Measurements from ENCODE around the gene CCDC134.

Gene CCDC134

DNA sequence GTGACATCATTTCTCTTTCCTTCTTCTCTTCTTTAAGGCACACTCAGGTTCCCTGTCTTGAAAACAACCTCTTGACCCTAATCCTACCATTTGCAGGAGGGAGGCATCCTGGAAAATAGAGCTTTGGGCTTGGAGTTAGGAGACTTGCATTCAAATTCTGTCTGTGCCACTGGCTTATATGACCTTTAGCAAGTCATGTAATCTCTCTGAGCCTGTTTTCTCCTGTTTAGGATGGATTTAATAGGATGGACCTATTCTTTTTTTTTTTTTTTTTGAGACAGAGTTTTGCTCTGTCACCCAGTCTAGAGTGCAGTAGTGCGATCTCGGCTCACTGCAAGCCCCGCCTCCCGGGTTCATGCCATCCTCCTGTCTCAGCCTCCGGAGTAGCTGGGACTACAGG lies 25.1 kb upstream of the CCDC134 start:
- no peak overlapping the region for H3K9ac ChIP-seq (ENCODE audit: low read length)
- no peaks in the 10 kb centered on the region for H3K36me3 ChIP-seq (ENCODE audit: control insufficient read depth, insufficient read depth, low read length)
- H3K4me1 ChIP-seq (ENCODE audit: control insufficient read depth, insufficient read depth, low read length): no peaks in the 10 kb centered on the region
- no peak overlapping the region for H3K27ac ChIP-seq (ENCODE audit: low read depth, low read length)
- H3K27me3 ChIP-seq (ENCODE audit: control insufficient read depth, insufficient read depth, low read length): no peaks in the 10 kb centered on the region
- no peak overlapping the region for H3K4me3 ChIP-seq (ENCODE audit: low read length)

DNA sequence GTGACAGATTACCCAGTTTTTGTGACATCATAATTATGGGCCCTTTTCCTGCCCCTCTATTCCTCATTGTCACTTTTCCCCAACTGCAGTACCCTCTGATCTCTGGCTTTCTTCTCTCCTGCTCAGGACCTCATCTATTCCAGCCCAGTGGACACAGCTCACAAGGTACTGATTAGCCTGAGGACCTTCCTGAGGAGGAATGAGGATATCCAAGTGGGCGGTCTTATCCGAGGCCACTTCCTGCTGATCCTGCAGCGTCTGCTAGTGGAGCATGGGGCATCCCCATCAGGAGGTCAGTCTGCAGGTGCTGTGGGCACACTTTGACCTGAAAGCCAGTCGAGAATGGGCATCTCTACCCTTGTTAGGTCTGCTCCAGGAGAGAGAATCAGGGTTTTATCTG lies 24.5 kb upstream of the CCDC134 start:
- Histone ChIP-seq H3K4me1 (ENCODE audit: control insufficient read depth, insufficient read depth, low read length) (no peaks in the 10 kb centered on the region), H3K4me3 (ENCODE audit: low read length) (no peak overlapping the region), H3K36me3 (ENCODE audit: control insufficient read depth, insufficient read depth, low read length) (no peaks in the 10 kb centered on the region), H3K9ac (ENCODE audit: low read length) (no peak overlapping the region), H3K27me3 (ENCODE audit: control insufficient read depth, insufficient read depth, low read length) (no peaks in the 10 kb centered on the region), H3K27ac (ENCODE audit: low read depth, low read length) (no peak overlapping the region)

DNA sequence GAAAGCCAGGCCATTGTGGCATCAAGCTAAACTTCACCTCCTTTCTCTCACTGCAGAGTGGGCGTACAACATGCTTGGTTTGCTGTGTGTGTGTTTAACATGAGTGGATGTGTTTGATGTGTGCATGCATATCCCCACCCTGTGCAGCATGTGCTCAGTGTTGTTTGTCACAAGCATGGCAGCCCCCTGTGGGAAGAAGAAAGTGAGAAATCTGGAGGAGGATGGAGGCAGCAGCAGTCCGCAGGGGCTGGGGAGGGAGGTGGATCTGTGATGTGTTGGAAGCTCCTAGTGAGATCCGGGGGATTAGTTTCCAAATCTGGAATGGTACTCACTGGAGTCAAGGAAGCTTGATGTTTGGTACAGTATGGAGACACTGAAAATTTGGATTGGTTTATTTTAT lies 24.1 kb upstream of the CCDC134 start:
- Histone ChIP-seq H3K4me3 (ENCODE audit: low read length) (no peak overlapping the region), H3K27ac (ENCODE audit: low read depth, low read length) (no peak overlapping the region), H3K4me1 (ENCODE audit: control insufficient read depth, insufficient read depth, low read length) (no peaks in the 10 kb centered on the region), H3K36me3 (ENCODE audit: control insufficient read depth, insufficient read depth, low read length) (no peaks in the 10 kb centered on the region), H3K27me3 (ENCODE audit: control insufficient read depth, insufficient read depth, low read length) (no peaks in the 10 kb centered on the region), H3K9ac (ENCODE audit: low read length) (no peak overlapping the region)

DNA sequence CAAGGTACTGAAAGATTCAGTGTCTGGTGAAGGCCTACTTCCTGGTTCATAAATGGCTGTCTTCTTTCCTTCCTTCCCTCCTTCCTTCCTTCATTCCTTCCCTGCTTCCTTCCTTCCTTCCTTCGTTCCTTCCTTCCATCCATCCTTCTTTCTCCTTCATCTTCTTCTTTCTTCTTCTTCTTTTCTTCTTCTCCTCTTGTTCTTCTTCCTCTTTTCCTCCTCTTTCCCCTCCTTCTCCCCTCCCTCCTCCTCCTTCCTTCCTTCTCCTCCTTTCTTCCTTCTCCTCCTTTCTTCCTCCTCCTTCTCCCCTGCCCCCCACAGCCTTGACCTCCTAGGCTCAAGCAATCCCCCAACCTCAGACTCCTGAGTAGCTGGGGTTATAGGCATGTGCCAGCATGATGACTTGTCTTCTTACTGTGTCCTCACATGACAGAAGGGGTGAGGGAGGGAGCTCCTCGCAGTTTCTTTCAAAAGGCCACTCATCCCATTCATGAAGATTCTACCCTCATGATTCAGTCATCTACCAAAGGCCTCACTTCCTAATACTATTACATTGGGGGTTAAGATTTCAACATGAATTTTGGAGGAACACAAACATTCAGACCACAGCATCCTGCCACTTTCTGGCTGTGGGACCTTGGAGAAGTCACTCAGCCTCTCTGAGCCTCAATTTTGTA lies 22.6 kb upstream of the CCDC134 start:
- Histone ChIP-seq H3K4me1 (ENCODE audit: control insufficient read depth, insufficient read depth, low read length) (no peaks in the 10 kb centered on the region), H3K27me3 (ENCODE audit: control insufficient read depth, insufficient read depth, low read length) (no peaks in the 10 kb centered on the region), H3K27ac (ENCODE audit: low read depth, low read length) (no peak overlapping the region), H3K9ac (ENCODE audit: low read length) (no peak overlapping the region), H3K4me3 (ENCODE audit: low read length) (no peak overlapping the region), H3K36me3 (ENCODE audit: control insufficient read depth, insufficient read depth, low read length) (no peaks in the 10 kb centered on the region)

DNA sequence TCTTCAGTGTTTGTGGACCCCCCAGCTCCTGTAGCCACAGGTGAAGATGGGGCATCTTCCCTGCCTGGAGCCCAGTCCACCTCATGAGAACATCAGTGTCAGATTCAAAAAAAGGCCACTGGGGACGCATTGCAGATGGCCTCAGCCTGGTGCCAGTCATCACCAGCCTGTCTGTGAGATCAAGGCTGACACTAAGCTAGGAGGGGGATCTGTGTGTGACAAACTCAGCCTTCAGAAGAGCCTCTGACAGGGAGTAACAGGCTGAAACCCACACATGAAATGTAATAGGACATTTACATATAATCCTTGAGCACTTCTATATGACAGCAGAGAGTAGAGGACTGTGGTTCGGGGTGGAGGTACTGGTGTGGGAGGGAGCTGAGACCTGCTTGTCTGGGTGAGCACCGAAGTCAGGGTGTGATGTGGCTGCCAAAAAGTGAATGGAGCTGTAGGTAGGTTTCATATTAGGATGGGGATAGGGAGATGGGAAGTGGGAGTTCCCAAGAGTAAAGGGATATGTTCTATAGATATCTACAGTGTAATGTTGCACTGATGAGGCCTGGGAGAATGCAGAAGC lies 20.5 kb upstream of the CCDC134 start:
- H3K27ac ChIP-seq (ENCODE audit: low read depth, low read length): no peak overlapping the region
- H3K4me3 ChIP-seq (ENCODE audit: low read length): no peak overlapping the region
- H3K36me3 ChIP-seq (ENCODE audit: control insufficient read depth, insufficient read depth, low read length): no peaks in the 10 kb centered on the region
- H3K27me3 ChIP-seq (ENCODE audit: control insufficient read depth, insufficient read depth, low read length): no peaks in the 10 kb centered on the region
- no peaks in the 10 kb centered on the region for H3K4me1 ChIP-seq (ENCODE audit: control insufficient read depth, insufficient read depth, low read length)
- no peak overlapping the region for H3K9ac ChIP-seq (ENCODE audit: low read length)

DNA sequence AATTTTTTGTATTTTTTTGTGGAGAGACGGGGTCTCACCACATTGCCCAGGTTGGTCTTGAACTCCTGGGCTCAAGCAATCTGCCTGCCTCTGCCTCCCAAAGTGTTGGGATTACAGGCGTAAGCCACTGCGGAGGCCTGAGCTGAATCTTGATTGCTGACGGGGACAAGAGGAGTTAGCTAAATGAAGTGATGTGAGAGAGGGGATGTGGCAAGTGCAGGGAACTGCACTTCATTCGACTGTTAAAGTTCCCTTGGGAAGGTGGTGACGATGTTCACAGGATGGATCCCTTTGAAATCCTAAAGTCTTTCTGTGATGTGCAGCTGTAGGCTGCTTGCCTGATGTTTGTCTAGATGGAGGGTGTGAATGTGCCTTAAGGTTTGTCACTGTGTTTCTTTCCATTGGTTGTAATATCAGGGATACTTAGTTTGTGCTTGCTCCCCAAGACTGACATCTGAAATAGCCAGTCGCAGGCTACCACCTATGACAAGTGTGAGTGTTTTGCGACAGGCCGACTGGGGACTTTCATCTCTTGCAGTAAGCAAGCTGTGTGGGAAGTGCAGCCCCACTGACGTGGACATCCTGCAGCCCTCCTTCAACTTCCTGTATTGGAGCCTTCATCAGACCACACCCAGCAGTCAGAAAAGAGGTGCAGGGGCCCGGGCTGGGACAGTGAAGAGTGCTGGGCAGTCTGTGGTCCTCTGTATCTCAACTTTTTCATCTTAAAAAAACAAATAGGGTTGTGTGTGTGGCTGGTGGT lies 19.6 kb upstream of the CCDC134 start:
- Histone ChIP-seq H3K36me3 (ENCODE audit: control insufficient read depth, insufficient read depth, low read length) (no peaks in the 10 kb centered on the region), H3K4me1 (ENCODE audit: control insufficient read depth, insufficient read depth, low read length) (no peaks in the 10 kb centered on the region), H3K9ac (ENCODE audit: low read length) (no peak overlapping the region), H3K4me3 (ENCODE audit: low read length) (peak overlapping the region; percentile 3), H3K27ac (ENCODE audit: low read depth, low read length) (no peak overlapping the region), H3K27me3 (ENCODE audit: control insufficient read depth, insufficient read depth, low read length) (no peaks in the 10 kb centered on the region)

DNA sequence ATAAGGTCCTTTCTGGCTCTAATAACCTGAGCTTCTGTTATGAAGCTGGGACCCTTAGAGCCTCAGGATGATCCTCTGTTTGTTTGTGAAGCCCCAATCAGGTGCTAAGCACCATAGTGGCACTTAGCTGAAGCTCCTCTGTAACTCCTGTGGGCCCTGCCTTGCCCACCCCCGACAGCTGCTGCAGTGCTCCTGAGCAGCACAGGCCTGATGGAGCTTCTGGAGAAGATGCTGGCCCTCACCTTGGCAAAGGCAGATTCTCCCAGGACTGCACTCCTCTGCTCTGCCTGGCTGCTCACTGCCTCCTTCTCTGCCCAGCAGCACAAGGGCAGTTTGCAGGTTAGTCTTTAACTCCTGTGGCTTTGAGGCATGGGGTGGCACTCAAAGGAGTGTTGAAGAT lies 19.0 kb upstream of the CCDC134 start:
- no peaks in the 10 kb centered on the region for H3K4me1 ChIP-seq (ENCODE audit: control insufficient read depth, insufficient read depth, low read length)
- H3K36me3 ChIP-seq (ENCODE audit: control insufficient read depth, insufficient read depth, low read length): no peaks in the 10 kb centered on the region
- H3K9ac ChIP-seq (ENCODE audit: low read length): no peak overlapping the region
- H3K4me3 ChIP-seq (ENCODE audit: low read length): peak overlapping the region; percentile 3
- no peaks in the 10 kb centered on the region for H3K27me3 ChIP-seq (ENCODE audit: control insufficient read depth, insufficient read depth, low read length)
- no peak overlapping the region for H3K27ac ChIP-seq (ENCODE audit: low read depth, low read length)

DNA sequence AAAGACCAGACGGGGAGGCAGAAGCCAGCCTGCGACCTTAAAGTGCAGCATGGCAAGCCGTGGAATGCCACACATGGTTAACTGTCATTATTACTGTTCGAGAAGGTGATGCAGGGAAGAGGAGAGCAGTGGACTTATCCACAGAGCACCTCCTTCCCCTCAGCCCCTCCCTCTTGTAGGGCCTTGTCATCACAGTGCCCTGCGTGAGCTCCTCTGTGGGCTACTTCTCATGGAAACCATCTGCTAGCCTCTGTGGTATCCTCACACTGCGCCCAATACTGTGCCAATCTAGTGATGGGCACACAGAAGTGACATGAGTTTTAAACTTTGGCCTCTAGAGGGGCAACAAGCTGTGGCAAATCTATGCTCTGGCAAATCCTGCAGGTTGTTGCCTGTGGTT lies 18.2 kb upstream of the CCDC134 start:
- H3K36me3 ChIP-seq (ENCODE audit: control insufficient read depth, insufficient read depth, low read length): no peaks in the 10 kb centered on the region
- H3K4me3 ChIP-seq (ENCODE audit: low read length): peak overlapping the region; percentile 3
- no peaks in the 10 kb centered on the region for H3K4me1 ChIP-seq (ENCODE audit: control insufficient read depth, insufficient read depth, low read length)
- no peaks in the 10 kb centered on the region for H3K27me3 ChIP-seq (ENCODE audit: control insufficient read depth, insufficient read depth, low read length)
- H3K9ac ChIP-seq (ENCODE audit: low read length): no peak overlapping the region
- no peak overlapping the region for H3K27ac ChIP-seq (ENCODE audit: low read depth, low read length)

DNA sequence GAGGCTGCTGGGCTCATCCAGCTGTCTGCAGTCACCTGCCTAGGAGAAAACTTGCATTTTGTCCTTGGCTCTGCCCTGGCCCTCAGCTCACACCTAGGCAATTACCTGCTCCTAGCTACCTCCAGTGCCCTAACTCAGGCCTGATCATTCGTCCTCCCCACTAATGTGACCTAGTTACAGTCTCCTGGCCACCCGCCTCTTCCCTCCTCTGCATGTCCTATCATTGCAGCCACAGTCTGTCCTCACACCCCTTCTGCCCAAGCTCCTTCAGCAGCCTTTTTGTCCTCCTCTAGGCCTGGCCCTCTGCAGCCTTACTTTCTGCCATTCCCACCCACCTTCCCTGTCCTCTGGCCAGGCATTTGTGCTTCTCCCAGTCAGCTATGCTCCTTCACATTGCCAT lies 17.7 kb upstream of the CCDC134 start:
- Histone ChIP-seq H3K36me3 (ENCODE audit: control insufficient read depth, insufficient read depth, low read length) (no peaks in the 10 kb centered on the region), H3K9ac (ENCODE audit: low read length) (no peak overlapping the region), H3K27me3 (ENCODE audit: control insufficient read depth, insufficient read depth, low read length) (no peaks in the 10 kb centered on the region), H3K4me3 (ENCODE audit: low read length) (no peak overlapping the region), H3K4me1 (ENCODE audit: control insufficient read depth, insufficient read depth, low read length) (no peaks in the 10 kb centered on the region), H3K27ac (ENCODE audit: low read depth, low read length) (no peak overlapping the region)

DNA sequence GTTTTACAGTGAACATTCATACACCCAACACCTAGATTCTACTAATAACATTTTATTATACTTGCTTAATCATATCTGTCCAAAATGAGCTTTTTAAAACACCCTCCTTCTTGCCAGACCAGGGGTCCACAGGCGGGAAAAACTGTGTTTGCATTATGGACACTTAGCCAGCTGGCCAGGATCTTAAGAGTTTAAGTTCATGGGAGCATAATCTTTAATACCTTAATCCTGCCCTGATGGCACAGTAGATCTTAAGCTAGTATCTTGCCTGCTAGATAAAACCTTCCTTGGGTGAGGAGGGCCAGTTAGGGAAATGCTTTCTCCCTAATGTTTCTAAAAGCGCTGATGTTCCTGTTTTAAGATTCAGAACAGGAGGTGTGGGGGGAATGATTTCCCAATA lies 13.1 kb upstream of the CCDC134 start:
- Histone ChIP-seq H3K9ac (ENCODE audit: low read length) (no peak overlapping the region), H3K4me1 (ENCODE audit: control insufficient read depth, insufficient read depth, low read length) (no peaks in the 10 kb centered on the region), H3K27ac (ENCODE audit: low read depth, low read length) (no peak overlapping the region), H3K4me3 (ENCODE audit: low read length) (no peak overlapping the region), H3K27me3 (ENCODE audit: control insufficient read depth, insufficient read depth, low read length) (no peaks in the 10 kb centered on the region), H3K36me3 (ENCODE audit: control insufficient read depth, insufficient read depth, low read length) (no peaks in the 10 kb centered on the region)

DNA sequence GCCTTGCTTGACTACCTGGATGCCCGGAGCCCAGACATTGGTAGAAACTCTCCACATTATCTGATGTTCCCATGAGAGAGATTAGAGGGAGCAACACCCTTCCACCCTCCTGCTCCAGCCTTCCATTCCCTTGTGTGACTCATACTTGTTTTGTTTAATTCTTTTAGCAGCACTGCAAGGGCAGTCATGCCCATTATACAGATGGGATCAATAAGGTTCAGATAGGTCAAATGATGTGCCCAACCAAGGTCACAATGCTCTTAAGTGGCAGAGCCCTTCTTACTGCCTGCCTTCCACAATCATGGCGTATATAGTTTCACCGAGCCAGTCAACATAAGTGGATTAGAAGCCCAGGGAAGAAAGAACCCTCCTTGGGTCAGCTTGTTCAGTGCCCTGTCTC lies 6.6 kb upstream of the CCDC134 start:
- no peaks in the 10 kb centered on the region for H3K4me1 ChIP-seq (ENCODE audit: control insufficient read depth, insufficient read depth, low read length)
- H3K27me3 ChIP-seq (ENCODE audit: control insufficient read depth, insufficient read depth, low read length): no peaks in the 10 kb centered on the region
- no peak overlapping the region for H3K27ac ChIP-seq (ENCODE audit: low read depth, low read length)
- no peaks in the 10 kb centered on the region for H3K36me3 ChIP-seq (ENCODE audit: control insufficient read depth, insufficient read depth, low read length)
- H3K4me3 ChIP-seq (ENCODE audit: low read length): no peak overlapping the region
- no peak overlapping the region for H3K9ac ChIP-seq (ENCODE audit: low read length)

DNA sequence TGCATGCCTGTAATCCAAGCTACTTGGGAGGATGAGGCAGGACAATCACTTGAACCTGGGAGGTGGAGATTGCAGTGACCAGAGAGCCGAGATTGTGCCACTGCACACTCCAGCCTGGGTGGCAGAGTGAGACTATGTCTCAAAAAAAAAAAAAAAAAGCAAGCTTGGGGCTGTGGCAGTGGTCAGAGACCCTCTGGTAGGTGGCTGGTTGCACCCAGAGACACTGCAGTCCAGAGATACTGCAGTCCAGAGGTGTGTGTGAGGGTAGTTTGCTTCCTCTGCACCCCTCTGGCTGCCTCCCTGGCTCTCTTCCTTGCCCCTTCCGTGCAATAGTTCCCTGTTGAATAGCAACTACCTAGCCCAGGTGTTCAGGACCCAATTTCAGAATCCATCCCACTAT lies 1.7 kb upstream of the CCDC134 start:
- Histone ChIP-seq H3K36me3 (ENCODE audit: control insufficient read depth, insufficient read depth, low read length) (no peaks in the 10 kb centered on the region), H3K9ac (ENCODE audit: low read length) (no peak overlapping the region), H3K27ac (ENCODE audit: low read depth, low read length) (no peak overlapping the region)

More for the DNA sequence above, 1.7 kb upstream of the CCDC134 start:
- Histone ChIP-seq H3K4me3 (ENCODE audit: low read length) (no peak overlapping the region), H3K4me1 (ENCODE audit: control insufficient read depth, insufficient read depth, low read length) (peaks cover 9% of the 10 kb centered on the region), H3K27me3 (ENCODE audit: control insufficient read depth, insufficient read depth, low read length) (no peaks in the 10 kb centered on the region)

Measured in rectal smooth muscle tissue (tissue), 1 donor.